Motor neuron (in vitro differentiated cells): ENCODE measurements around the gene SEC11A. TPM values are rescaled to one million over a fixed set of nuclear protein-coding genes. Genes with fewer than 3 reads are reported as not detected.

Experiments used
- ATAC-seq, 8 experiments: fragments of 200-7000 bp; cut with Tn5 transposase; replicated peaks in 6 of 8; 2 replicates each; pipeline ENCODE4 v1.8.0; 2021; ENCODE audit warnings: mild to moderate bottlenecking in 8 of 8, moderate library complexity in 8 of 8
- H3K27ac ChIP-seq, 2 donors: fragments of 250-450 bp; sonication (Bioruptor Pico); 2 replicates each; pipeline ENCODE4 v1.9.0; 2021; ENCODE audit warnings: antibody characterized with exemption in 2 of 2, mild to moderate bottlenecking in 2 of 2, moderate library complexity in 1 of 2
- H3K4me1 ChIP-seq, 2 donors: fragments of 250-450 bp; sonication (Bioruptor Pico); replicated peaks in 1 of 2; 2 replicates each; pipeline ENCODE4 v1.6.1; 2021; ENCODE audit warnings: antibody characterized with exemption in 2 of 2, mild to moderate bottlenecking in 2 of 2, moderate library complexity in 1 of 2
- H3K4me3 ChIP-seq, 5 donors: fragments of 250-450 bp; sonication (Bioruptor Pico); 2 replicates each; pipeline ENCODE4 v1.9.0; 2021; ENCODE audit warnings: antibody characterized with exemption in 5 of 5, mild to moderate bottlenecking in 5 of 5, moderate library complexity in 4 of 5
- WGBS, 10 experiments: fragments of 450-650 bp; shearing (Covaris generic); methylation state at CpG; one replicate each; pipeline ENCODE4 v1.0.0; 2022; 5-methylcytosine and 5-hydroxymethylcytosine counted together
- in situ Hi-C, 9 experiments: fragments of 400-800 bp; cut with MboI; loops; one replicate each; pipeline ENCODE4 v1.15.0; 2021; ENCODE audit warnings: low sequenced_read_pairs in 9 of 9, low pct_unique_long_range_greater_than_20kb in 2 of 9; ENCODE audit not compliant: unreplicated experiment in 9 of 9
- total RNA-seq, 8 experiments: library from RNA; unstranded; fragments of 300-600 nt; gene quantifications; 2 replicates each; pipeline versions ENCODE4 v1.2.3 to v1.2.4, GENCODE V29; 2022

Gene SEC11A
- total RNA-seq, 8 experiments from 2014 or later = 96.9 to 186 (median 133) TPM

DNA sequence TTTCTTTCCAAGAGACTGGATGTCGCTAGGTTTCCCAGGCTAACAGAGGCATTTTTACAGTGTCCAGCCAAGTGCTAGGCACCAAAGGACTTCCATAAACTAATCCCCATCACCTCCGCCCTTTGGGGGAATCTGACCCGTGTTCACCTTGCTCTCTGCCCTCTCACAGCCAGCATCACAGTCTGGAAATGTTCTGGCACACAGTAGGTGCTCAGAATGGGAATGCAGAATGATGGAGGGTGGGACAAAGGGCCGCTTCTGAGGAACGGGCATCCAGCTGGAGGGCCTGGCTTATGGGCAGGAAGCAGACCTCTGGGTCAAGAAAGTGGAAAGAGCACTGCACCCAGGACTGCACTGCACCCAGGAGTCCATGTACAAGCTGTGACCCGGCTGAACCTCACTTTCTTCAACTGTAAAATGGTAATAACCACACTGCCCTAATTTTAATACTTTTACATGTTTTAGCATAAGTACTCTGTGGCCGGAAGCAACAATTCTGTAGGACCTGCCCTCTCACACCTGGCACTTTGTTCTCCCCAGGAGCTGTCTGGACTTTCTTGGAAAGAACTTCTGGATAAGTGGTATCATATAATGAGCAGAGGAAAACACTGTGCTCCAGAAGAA, 57.0 kb downstream of the SEC11A start:
- Histone ChIP-seq H3K4me1 (peaks cover 0 to 11% of the 10 kb centered on the region in 2 donors), H3K4me3 (peak overlapping the region in 2 of 5 donors; percentile 34 to 47), H3K27ac (peak overlapping the region in 1 of 2 donors; percentile 42)
- ATAC-seq = peak in 3 of 8 experiments; percentile 0 to 8 (median 6)
- WGBS, 10 experiments = 0 to 100% (median 63%) methylated on average over 1 to 7 of the region's 7 CpGs; no CpG with 5 or more reads in 3 of the 10 experiments
- in situ Hi-C loops = no loop called here

DNA sequence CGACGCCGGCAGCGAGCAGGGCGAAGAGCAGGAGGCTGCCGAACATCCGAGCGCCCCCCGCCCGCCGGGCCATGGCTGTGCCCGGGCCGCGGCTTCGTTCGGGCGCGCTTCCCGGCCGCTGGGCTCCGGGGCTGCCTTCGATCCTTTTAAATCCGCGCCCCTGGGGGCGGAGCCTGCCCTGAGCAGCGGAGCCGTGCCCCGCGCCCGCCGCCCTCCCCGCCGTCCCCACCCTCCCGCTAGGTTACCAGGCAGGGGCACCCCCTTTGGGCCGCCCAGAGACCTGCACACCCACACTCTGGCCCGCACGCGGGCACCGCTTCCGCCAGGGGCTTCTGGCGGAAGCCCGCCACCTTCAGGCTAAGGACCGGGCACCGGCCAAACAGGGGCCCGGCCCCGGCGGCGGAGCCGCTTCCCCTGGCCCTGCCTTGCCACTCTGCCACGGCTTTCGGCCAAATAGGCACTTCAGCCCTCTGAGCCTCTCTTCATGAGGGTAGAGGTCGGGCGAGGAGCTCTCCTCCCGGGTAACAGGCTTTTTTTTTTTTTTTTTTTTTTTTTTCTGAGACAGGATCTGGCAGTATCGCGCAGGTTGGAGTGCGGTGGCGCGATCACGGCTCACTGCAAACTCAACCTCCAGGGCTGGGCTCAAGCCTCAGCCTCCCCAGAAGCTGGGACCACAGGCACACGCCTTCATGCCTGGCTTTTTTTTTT, 57.7 kb downstream of the SEC11A start, which contains the start of gene NMB:
Gene NMB, minus strand, starts transcription at position 120 of the 708 bp plus-strand sequence. Its CDS starts 47 bp downstream, at position 73.
- in situ Hi-C loops = no loop called here
- ATAC-seq = peak; percentile 35 to 80 (median 72)
- WGBS, 10 experiments = 0 to 55% (median 0%) methylated on average over 1 to 7 of the region's 61 CpGs; no CpG with 5 or more reads in 3 of the 10 experiments
- peak within 1 kb of the TSS in 1 of 2 donors; percentile 52 for H3K27ac ChIP-seq
- peaks cover 2 to 13% of the 10 kb centered on the region in 2 donors for H3K4me1 ChIP-seq
- H3K4me3 ChIP-seq = peak within 1 kb of the TSS; percentile 34 to 47 (median 35)

DNA sequence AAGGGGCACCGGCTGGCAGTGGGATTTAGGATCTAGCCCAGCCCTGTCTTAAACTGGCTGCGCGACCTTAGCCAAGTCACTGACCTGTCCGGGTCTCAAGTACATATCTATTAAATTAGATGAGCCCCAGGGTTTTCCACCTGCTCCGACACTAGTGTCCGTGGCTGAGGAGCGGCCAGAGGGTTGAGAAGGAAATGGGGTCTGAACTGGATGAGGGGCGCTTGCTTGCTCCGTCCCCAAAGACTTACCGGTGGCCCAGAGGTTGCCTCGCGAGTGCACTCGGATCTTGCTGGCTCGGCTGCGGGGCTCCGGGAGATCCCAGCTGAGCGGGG, 58.2 kb downstream of the SEC11A start:
- no peak for ATAC-seq
- in situ Hi-C loops = no loop called here
- peak overlapping the region in 1 of 2 donors; percentile 52 for H3K27ac ChIP-seq
- peaks cover 7 to 18% of the 10 kb centered on the region in 2 donors for H3K4me1 ChIP-seq
- WGBS, 10 experiments = 0 to 60% (median 13%) methylated on average over 1 to 14 of the region's 17 CpGs; no CpG with 5 or more reads in 2 of the 10 experiments
- peak overlapping the region; percentile 34 to 47 (median 35) for H3K4me3 ChIP-seq

DNA sequence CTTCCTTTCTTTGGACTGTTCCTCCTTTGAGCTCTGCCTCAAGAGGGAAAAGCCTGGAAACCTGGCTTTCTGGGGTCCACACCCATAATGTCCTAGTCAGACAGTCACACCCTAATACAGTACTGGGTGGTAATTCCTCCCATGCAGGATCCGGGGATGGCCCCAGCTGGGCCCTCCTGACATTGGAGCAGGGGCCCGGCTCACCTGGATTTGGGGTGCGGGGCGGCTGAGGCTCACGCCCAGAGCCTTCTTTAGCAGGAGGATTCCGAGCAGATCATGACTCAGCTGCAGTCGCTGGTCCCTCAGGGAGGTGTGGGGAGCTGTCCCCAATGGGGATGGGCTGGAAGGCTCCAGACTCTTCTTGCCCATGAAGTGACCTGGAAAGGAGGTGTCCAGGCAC, 59.0 kb downstream of the SEC11A start:
- 60 to 100% (median 88%) methylated on average over 1 to 4 of the region's 7 CpGs; no CpG with 5 or more reads in 6 of the 10 experiments for WGBS, 10 experiments

DNA sequence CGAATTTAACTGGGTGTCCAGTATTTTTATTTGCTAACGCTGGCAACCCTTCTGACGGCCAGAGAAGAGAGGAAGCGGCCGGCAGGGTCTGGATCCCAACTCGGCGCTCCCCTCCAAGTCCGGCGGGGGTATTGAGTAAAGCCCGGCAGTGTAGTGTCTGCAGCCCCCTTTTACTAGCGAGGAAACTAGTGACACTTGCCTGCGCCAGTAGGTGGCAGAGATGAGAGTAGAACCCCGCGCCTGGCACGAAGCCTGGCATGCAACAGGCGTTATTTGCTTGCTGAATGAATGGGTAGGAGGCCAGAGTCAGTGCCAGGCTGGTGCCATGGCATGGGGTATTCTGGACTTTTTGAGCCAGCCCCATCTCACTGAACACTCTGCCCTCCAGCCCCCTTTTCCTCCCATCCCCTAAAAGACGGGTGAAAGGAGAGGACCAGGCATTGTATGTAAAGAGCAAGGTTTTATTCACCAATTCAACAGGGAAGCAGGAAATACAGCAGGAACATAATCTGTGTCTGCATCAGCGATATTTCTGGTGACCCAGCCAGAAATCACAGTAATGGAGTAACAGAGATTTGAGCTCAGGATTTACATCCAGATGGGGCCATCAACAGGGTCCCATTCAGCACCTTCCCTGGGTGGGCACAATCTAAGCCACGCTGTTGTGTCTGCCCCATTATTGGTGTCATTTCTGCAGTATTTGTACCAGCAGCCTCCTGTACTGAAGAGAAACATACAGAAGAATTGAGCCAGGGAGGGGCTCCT, 61.1 kb downstream of the SEC11A start:
- no peak overlapping the region for H3K27ac ChIP-seq
- in situ Hi-C loops = no loop called here
- 0 to 23% (median 7%) methylated on average over 2 to 14 of the region's 19 CpGs; no CpG with 5 or more reads in 2 of the 10 experiments for WGBS, 10 experiments
- peak in 7 of 8 experiments; percentile 1 to 31 (median 18) for ATAC-seq
- peak overlapping the region; percentile 60 to 79 (median 76) for H3K4me3 ChIP-seq
- H3K4me1 ChIP-seq = peaks cover 18 to 24% of the 10 kb centered on the region in 2 donors

More for the DNA sequence above, 59.0 kb downstream of the SEC11A start:
- no peak for ATAC-seq
- Histone ChIP-seq H3K4me3 (no peak overlapping the region), H3K27ac (no peak overlapping the region), H3K4me1 (peaks cover 14 to 22% of the 10 kb centered on the region in 2 donors)
- in situ Hi-C loops = no loop called here

DNA sequence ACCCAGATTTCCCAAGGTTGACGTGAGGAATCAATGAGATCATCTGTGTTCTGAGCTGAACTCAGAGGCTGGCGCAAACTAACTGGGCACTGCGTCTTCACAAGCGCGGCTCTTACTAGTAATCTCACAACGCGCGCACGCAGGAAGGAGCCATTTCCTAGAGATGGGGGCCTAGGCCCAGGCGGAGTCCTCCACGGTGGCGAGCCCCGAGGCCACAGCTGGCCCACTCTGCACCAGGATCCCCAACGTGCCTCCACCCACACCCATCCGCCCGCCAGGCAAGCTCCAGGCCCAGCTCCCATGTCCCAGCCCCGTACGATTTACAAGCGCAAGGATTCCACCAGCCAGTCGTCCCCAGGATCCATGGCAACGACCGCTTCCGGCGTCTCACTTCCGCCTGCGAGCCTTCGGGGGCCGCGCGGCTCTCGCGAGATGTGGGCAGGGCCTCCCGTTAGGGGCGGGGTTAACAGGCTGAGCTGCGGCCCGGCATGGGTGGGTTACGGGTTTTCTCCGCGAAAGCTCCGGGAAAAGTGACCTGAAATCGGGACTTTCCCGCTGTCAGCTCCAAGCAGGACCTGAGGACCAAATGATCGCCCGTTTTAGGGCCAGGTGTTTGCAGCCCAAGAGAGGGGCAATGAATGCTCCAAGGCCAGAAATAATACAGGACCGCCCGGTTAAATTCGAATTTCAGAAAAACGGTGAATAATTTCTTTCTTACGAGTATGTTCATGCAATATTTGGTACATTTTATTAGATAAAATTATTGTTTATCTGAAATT, 61.8 kb downstream of the SEC11A start, which contains the start of gene WDR73:
Gene WDR73, minus strand, starts transcription at position 374 of the 779 bp plus-strand sequence. Its CDS starts 9 bp downstream, at position 365.
- in situ Hi-C loops = no loop called here
- peak; percentile 73 to 90 (median 82) for ATAC-seq
- 0 to 2% (median 0%) methylated on average over 5 to 20 of the region's 49 CpGs; no CpG with 5 or more reads in 4 of the 10 experiments for WGBS, 10 experiments
- Histone ChIP-seq H3K4me1 (peaks cover 18 to 21% of the 10 kb centered on the region in 2 donors), H3K27ac (peak within 1 kb of the TSS; percentile 87 to 89), H3K4me3 (peak within 1 kb of the TSS; percentile 60 to 79 (median 76))

DNA sequence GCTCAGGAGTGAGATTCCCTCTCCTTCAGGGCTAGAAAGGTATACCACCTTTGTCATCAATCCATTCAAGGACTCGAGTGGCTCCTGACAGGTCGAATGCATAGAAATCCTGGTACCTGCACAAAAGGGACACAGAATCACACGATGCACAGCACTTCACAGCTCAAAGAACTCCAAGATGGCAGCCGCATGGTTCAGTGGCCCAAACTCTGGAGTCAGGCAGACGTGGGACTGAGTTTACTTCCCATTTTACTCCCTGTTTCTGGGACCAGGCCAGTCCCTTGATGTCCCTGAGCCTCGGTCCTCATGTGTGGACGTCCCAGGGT, 62.4 kb downstream of the SEC11A start:
- peaks cover 18 to 19% of the 10 kb centered on the region in 2 donors for H3K4me1 ChIP-seq
- ATAC-seq = no peak
- peak overlapping the region; percentile 60 to 79 (median 76) for H3K4me3 ChIP-seq
- in situ Hi-C loops = no loop called here
- peak overlapping the region; percentile 87 to 89 for H3K27ac ChIP-seq
- WGBS, 10 experiments = 0 to 22% (median 5%) methylated on average over 1 to 4 of the region's 7 CpGs; no CpG with 5 or more reads in 2 of the 10 experiments

DNA sequence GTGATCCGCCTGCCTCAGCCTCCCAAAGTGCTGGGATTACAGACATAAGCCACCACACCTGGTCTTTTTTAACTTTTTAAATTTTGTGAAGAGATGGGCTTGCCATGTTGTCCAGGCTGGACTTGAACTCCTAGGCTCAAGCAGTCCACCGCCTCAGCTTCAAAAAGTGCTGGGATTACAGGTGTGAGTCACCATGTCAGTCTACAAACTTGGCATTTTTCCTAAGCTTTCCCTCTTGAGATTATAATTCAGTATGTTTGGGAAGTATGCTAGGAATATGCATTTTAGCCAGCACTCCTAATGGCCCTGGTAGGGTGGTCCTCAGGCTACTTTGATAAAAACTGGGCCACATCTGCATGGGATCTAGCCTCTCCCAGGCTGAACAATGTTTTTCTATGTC, 66.2 kb downstream of the SEC11A start:
- Histone ChIP-seq H3K4me1 (peaks cover 12 to 18% of the 10 kb centered on the region in 2 donors), H3K27ac (no peak overlapping the region), H3K4me3 (no peak overlapping the region)
- ATAC-seq = peak in 1 of 8 experiments; percentile 2
- WGBS, 10 experiments = 83 to 100% methylated on average over 1 of the region's 2 CpGs; no CpG with 5 or more reads in 8 of the 10 experiments
- in situ Hi-C loops = no loop called here

DNA sequence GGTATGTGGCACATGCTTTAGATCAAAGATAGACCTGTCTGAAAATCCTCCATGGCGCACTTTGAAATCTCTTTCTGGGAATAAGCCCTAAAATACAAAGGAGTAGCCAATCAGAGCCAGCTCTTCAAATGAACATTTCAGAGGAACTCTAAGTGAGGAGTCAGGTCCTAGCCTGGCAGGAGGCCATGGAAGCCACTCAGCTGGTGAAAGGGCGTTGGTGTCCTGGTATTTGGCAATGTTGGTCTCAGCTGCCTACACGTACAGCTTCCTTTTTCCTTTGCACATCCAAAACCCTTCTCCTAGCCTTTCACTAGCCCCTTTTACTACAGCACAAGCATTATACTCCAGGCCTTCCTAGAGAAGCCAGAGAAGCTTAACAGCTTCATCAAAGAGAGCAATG, 67.4 kb downstream of the SEC11A start:
- WGBS, 10 experiments = 49 to 100% (median 92%) methylated on average over 2 to 3 of the region's 3 CpGs; no CpG with 5 or more reads in 3 of the 10 experiments
- H3K27ac ChIP-seq = no peak overlapping the region
- ATAC-seq = no peak
- in situ Hi-C loops = no loop called here
- H3K4me3 ChIP-seq = no peak overlapping the region
- H3K4me1 ChIP-seq = peaks cover 12 to 18% of the 10 kb centered on the region in 2 donors

DNA sequence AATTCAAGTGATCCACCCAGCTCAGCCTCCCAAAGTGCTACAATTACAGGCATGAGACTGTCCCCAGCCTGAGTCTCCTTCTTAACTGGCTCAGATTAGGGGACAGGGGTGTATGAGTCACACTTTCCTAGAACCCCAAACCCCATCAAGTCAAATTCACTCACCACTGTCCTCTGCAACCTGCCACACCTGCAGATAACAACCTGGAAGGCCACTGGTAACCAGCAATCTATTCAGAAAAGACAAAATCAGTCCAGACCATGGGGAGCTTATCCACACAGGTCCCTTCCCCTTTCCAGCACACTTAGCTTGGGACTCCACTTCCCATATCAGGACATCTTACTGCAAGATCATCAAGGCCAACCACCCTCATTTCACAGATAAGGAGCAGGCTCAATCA, 68.2 kb downstream of the SEC11A start:
- no peak for ATAC-seq
- no peak overlapping the region for H3K27ac ChIP-seq
- in situ Hi-C loops = no loop called here

DNA sequence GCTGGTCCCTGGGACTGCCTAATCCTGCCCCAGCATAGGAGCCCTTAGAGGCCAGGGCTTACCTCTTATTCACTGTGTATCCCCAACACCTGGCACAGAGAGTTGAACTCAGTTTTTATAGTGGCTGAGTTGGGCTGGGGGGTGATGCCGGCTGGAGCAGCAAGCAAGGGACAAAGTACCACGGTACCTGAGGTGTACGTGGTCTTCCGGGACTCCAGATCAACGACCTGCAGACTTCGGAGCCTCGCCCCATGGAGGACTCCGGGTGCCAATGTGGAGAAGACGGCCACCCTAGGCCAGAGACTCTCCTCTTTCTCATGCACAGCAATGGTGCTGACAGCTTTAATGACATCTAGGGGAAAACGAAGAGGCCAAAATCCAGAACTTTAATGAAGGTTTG, 69.9 kb downstream of the SEC11A start:
- H3K4me1 ChIP-seq = no peaks in the 10 kb centered on the region
- in situ Hi-C loops = no loop called here
- 80 to 100% (median 93%) methylated on average over 1 to 10 of the region's 10 CpGs; no CpG with 5 or more reads in 3 of the 10 experiments for WGBS, 10 experiments
- ATAC-seq = no peak
- H3K4me3 ChIP-seq = no peak overlapping the region
- no peak overlapping the region for H3K27ac ChIP-seq

More for the DNA sequence above, 68.2 kb downstream of the SEC11A start:
- H3K4me1 ChIP-seq = peaks cover 6 to 12% of the 10 kb centered on the region in 2 donors
- no peak overlapping the region for H3K4me3 ChIP-seq

DNA sequence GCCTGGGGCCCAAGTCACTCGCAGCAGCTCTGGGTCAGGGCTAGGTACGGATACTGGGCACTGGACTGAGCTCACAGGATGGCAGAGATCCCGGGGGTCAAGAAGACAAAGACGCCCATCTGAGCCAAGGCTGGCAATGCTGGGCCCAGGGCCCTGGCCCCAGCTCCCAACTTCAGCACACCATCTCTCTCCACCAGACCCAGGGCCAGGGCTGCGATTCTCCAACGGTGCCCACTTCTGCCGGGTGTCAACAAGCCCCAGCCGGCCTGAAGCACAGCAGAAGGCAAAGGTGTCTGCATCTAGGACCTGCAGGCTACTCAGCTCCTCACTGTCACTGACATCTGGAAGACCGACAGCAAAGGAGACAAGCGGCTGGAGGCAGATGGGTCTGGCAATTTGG, 70.4 kb downstream of the SEC11A start:
- WGBS, 10 experiments = 50 to 100% (median 90%) methylated on average over 1 to 2 of the region's 10 CpGs; no CpG with 5 or more reads in 5 of the 10 experiments
- H3K4me3 ChIP-seq = no peak overlapping the region
- in situ Hi-C loops = no loop called here
- no peaks in the 10 kb centered on the region for H3K4me1 ChIP-seq
- ATAC-seq = no peak
- H3K27ac ChIP-seq = no peak overlapping the region
